Keratinocyte (primary cell): ENCODE results near the gene GAP43.

Experiments
- EZH2 ChIP-seq: IDR thresholded peaks from one replicate; pipeline ENCODE4 v1.6.1; 2012; ENCODE audit warnings: inconsistent platforms, mild to moderate bottlenecking, low read length, moderate library complexity
- TF ChIP-seq, protein P1 (sequence below), 3 experiments: IDR thresholded peaks in 1 of 3; conservative IDR thresholded peaks in 1 of 3; optimal IDR thresholded peaks in 1 of 3; 2 replicates in 2 of 3; 3 replicates in 1 of 3; pipeline versions ENCODE3 to v1.5.1; 2011; ENCODE audit warnings: low read length in 3 of 3, mild to moderate bottlenecking in 3 of 3, moderate library complexity in 2 of 3, control low read depth in 1 of 3, inconsistent platforms in 1 of 3; ENCODE audit not compliant: insufficient read depth in 2 of 3; ENCODE audit errors: extremely low read depth in 1 of 3

DNA sequence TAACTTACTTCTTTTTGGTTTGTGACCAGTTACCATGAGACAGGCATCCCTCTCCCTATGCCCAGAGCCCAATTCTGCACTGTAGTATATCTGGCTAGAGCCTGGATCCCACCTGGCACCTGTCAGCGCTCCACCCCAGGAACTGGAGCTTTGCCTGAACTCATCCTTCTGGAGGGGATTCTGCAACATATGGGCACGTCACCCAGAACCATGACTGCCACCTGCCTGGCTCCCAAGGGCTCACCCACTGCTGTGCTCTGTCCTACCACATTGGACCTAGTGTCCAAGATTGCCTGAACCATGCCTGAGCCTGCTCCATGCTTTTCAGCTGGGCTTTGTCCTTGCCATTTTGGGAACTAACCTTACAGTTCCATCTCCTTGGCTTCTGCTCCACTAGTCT lies 21.1 kb upstream of the GAP43 start:
- TF ChIP-seq, protein P1, sequence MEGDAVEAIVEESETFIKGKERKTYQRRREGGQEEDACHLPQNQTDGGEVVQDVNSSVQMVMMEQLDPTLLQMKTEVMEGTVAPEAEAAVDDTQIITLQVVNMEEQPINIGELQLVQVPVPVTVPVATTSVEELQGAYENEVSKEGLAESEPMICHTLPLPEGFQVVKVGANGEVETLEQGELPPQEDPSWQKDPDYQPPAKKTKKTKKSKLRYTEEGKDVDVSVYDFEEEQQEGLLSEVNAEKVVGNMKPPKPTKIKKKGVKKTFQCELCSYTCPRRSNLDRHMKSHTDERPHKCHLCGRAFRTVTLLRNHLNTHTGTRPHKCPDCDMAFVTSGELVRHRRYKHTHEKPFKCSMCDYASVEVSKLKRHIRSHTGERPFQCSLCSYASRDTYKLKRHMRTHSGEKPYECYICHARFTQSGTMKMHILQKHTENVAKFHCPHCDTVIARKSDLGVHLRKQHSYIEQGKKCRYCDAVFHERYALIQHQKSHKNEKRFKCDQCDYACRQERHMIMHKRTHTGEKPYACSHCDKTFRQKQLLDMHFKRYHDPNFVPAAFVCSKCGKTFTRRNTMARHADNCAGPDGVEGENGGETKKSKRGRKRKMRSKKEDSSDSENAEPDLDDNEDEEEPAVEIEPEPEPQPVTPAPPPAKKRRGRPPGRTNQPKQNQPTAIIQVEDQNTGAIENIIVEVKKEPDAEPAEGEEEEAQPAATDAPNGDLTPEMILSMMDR (optimal IDR thresholded peaks at IDR 0.05 in 1 of 3, IDR thresholded peaks at IDR 0.05 in 1 of 3, conservative IDR thresholded peaks at IDR 0.05 in 1 of 3; ENCODE audit: extremely low read depth in 1 of 3, insufficient read depth in 2 of 3, low read length in 3 of 3), result no peak
- TF ChIP-seq EZH2, result no peak
